ENCODE results near the gene TSC22D2. TPM values are rescaled to one million over a fixed set of nuclear protein-coding genes. Genes with fewer than 3 reads are reported as not detected.

Gene TSC22D2
- total and polyA plus RNA-seq, 10 of the 15 experiments (the other 5 are each of a cell fraction or from before 2014, with no cell fraction given): 7.4 to 19.4 (median 10.9) TPM

- POLR2A ChIA-PET: interaction anchor here (1.3 kb wide), 1 partner anchor 10 kb away, joined by 3 read pairs; no protein-coding TSS in a partner anchor
Observed at GRCh38 chr3:150402217-150402616, 5.9 kb upstream of the TSC22D2 start.

More at GRCh38 chr3:150402217-150402616, 5.9 kb upstream of the TSC22D2 start:
- H3K9me3 ChIP-seq (replicated peaks; ENCODE audit: control insufficient read depth, insufficient read depth, low read length): no peaks in the 10 kb centered on the region
- H4K20me1 ChIP-seq (ENCODE audit: control insufficient read depth, insufficient read depth): no peaks in the 10 kb centered on the region
- H3K27ac ChIP-seq (ENCODE audit: control insufficient read depth, insufficient read depth): no peak overlapping the region
- TF ChIP-seq MEF2B (IDR thresholded peaks at IDR 0.05; ENCODE audit: partially characterized antibody, poor library complexity, severe bottlenecking) (no peak), GATAD2B (conservative IDR thresholded peaks at IDR 0.05; ENCODE audit: low read depth) (no peak), PAX5 (IDR thresholded peaks at IDR 0.05; ENCODE audit: borderline replicate concordance, low read depth, low read length) (no peak), MYB (IDR thresholded peaks at IDR 0.05; ENCODE audit: borderline replicate concordance, low read depth, low read length) (no peak), TCF3 (IDR thresholded peaks at IDR 0.05; ENCODE audit: borderline replicate concordance, insufficient read depth, low read depth, low read length) (no peak), NKRF (conservative IDR thresholded peaks at IDR 0.05) (no peak), RFX5 (IDR thresholded peaks at IDR 0.05; ENCODE audit: low read depth, low read length) (no peak), EGR1 (IDR thresholded peaks at IDR 0.05; ENCODE audit: borderline replicate concordance in 1 of 2, low read depth in 2 of 2, low read length in 2 of 2) (no peak), BMI1 (IDR thresholded peaks at IDR 0.05; ENCODE audit: borderline replicate concordance) (no peak), TCF7 (IDR thresholded peaks at IDR 0.05; ENCODE audit: borderline replicate concordance) (no peak), EZH2 (IDR thresholded peaks at IDR 0.05; ENCODE audit: borderline replicate concordance, control insufficient read depth, low read depth, low read length) (no peak), SREBF2 (IDR thresholded peaks at IDR 0.05; ENCODE audit: low read length) (no peak), DPF2 (IDR thresholded peaks at IDR 0.05) (no peak)
- H3K36me3 ChIP-seq (ENCODE audit: control insufficient read depth in 2 of 2, insufficient read depth in 2 of 2, low read length in 1 of 2): no peaks in the 10 kb centered on the region
- no peak overlapping the region for H2AFZ ChIP-seq (ENCODE audit: control insufficient read depth, low read depth, low read length)
- no peaks in the 10 kb centered on the region for H3K4me1 ChIP-seq (ENCODE audit: control insufficient read depth, insufficient read depth, low read length)
- CTCF ChIA-PET: interaction anchor here (0.6 to 2.0 kb wide), 5 partner anchors 7 to 25 kb away, joined by 3 to 7 read pairs (median 3); no protein-coding TSS in a partner anchor
- peak; percentile 65 for FAIRE-seq
- H3K79me2 ChIP-seq (ENCODE audit: control insufficient read depth, insufficient read depth, low read length): no peaks in the 10 kb centered on the region
- no peaks in the 10 kb centered on the region; a peak in 1 of 4 replicates for H3K27me3 ChIP-seq (replicated peaks in 1 of 2; ENCODE audit: control insufficient read depth in 2 of 2, insufficient read depth in 2 of 2, low read length in 1 of 2)
- H3K4me3 ChIP-seq: no peak overlapping the region
- no peak for DNase-seq (ENCODE audit: low read depth, low spot score)
- H3K4me2 ChIP-seq (ENCODE audit: control insufficient read depth, insufficient read depth): no peak overlapping the region
- BruUV-seq (replicated peaks): no TSS peak
- SMC1A ChIA-PET (ENCODE audit: uncharacterized antibody, unreplicated experiment): interaction anchor here (1.6 to 3.4 kb wide), 4 partner anchors 12 to 31 kb away, joined by 4 to 27 read pairs (median 10); no protein-coding TSS in a partner anchor
- H3K9ac ChIP-seq (ENCODE audit: control insufficient read depth, insufficient read depth, low read length): no peak overlapping the region
- in situ Hi-C loops (cut with MboI): no loop called here
- WGBS (ENCODE audit: insufficient coverage, insufficient replicate concordance, low lambda C conversion rate, missing lambda C conversion rate): 100% methylated on average over 1 of the region's 1 CpG
- no peak for ATAC-seq
- intact Hi-C loops (cut with micrococcal nuclease; ENCODE audit: unreplicated experiment): no loop called here
- RAD21 ChIA-PET (ENCODE audit: unreplicated experiment): interaction anchor here (1.0 to 2.4 kb wide), 5 partner anchors 10 to 53 kb away, joined by 3 to 10 read pairs (median 3); no protein-coding TSS in a partner anchor

All from GM12878 (cell line).